Measurements from ENCODE around the gene NARS2.

- TF ChIP-seq CTCF (conservative IDR thresholded peaks at IDR 0.05) (no peak), ZFX (IDR thresholded peaks at IDR 0.05) (no peak)
These were observed 13.9 kb upstream of the NARS2 start for GRCh38 chr11:78588517-78588916.

All from C4-2B (cell line).